RCC 7860 (cell line): Measurements from ENCODE around the gene POLQ.
"Not testable (repeated sequence)": the region's sequence is repeated elsewhere in the genome, so short reads cannot be mapped to it uniquely, and the experiment has no call there.

Experiments used
- DNase-seq: peaks from one replicate; pipeline ENCODE4 v3.0.0-alpha.2; 2015; ENCODE audit warnings: low spot score
- FAIRE-seq: peaks from 2 replicates; lab custom pipeline; 2012; peaks lifted over from hg19 to GRCh38; lab: Jason Lieb, UNC

POLQ gene

GRCh38 chr3:121431726-121432517, 113.9 kb downstream of the POLQ start:
- DNase-seq: peak; percentile 60
- FAIRE-seq: peak; percentile 74

GRCh38 chr3:121430664-121431215, 115.0 kb downstream of the POLQ start:
- DNase-seq (no peak), FAIRE-seq (no peak)

- DNase-seq: no peak
- no peak for FAIRE-seq
Measured at GRCh38 chr3:121424549-121424948, 121.2 kb downstream of the POLQ start.

- DNase-seq: no peak
- no peak for FAIRE-seq
Measured at GRCh38 chr3:121418182-121418581, 127.6 kb downstream of the POLQ start.

- FAIRE-seq: no peak
- no peak for DNase-seq
Measured at GRCh38 chr3:121414924-121415323, 130.9 kb downstream of the POLQ start.

- FAIRE-seq (no peak), DNase-seq (no peak)
Measured at GRCh38 chr3:121411523-121411922, 134.3 kb downstream of the POLQ start.

GRCh38 chr3:121405631-121406030, 140.2 kb downstream of the POLQ start:
- no peak for FAIRE-seq
- no peak for DNase-seq

GRCh38 chr3:121399820-121400219, 146.0 kb downstream of the POLQ start:
- FAIRE-seq (no peak), DNase-seq (no peak)

- DNase-seq, FAIRE-seq: not testable (repeated sequence)
Measured at GRCh38 chr3:121398051-121398450, 147.7 kb downstream of the POLQ start.

- FAIRE-seq, DNase-seq: not testable (repeated sequence)
Measured at GRCh38 chr3:121395967-121396366, 149.8 kb downstream of the POLQ start.

- not testable (repeated sequence) for DNase-seq, FAIRE-seq
Measured at GRCh38 chr3:121388308-121388707, 157.5 kb downstream of the POLQ start.
